Activated naive CD4-positive, alpha-beta T cell (primary cell): ENCODE measurements around the gene KIAA1143.
A peak's percentile ranks its signal among the peaks of the same experiment; 100 is the strongest.

Experiments
- DNase-seq, 4 experiments: peaks; one replicate each; lab custom pipeline; 2025; lab: John Stamatoyannopoulos, UW

Gene KIAA1143

GRCh38 chr3:44761424-44762169 is at the start of gene KIAA1143, which contains the start of gene KIF15:
KIAA1143 (minus strand) TSS chr3:44761619; CDS start chr3:44761602, 17 bp downstream.
KIF15 (plus strand) TSS chr3:44761794; CDS start chr3:44761866, 72 bp downstream.
- peak; percentile 93 to 98 (median 96) for DNase-seq

GRCh38 chr3:44805960-44806359 is 44.5 kb upstream of the KIAA1143 start:
- no peak for DNase-seq

- no peak for DNase-seq
Measured at GRCh38 chr3:44803298-44803697, 41.9 kb upstream of the KIAA1143 start.

- no peak for DNase-seq
Measured at GRCh38 chr3:44802011-44802410, 40.6 kb upstream of the KIAA1143 start.

GRCh38 chr3:44795197-44795596 is 33.8 kb upstream of the KIAA1143 start:
- no peak for DNase-seq

GRCh38 chr3:44782891-44783290 is 21.5 kb upstream of the KIAA1143 start:
- DNase-seq = no peak

GRCh38 chr3:44772099-44772442 is 10.7 kb upstream of the KIAA1143 start:
- DNase-seq = no peak

GRCh38 chr3:44771424-44772098 is 10.1 kb upstream of the KIAA1143 start:
- no peak for DNase-seq

GRCh38 chr3:44764248-44764647 is 2.8 kb upstream of the KIAA1143 start:
- no peak for DNase-seq

GRCh38 chr3:44762690-44763089 is 1.3 kb upstream of the KIAA1143 start:
- DNase-seq = no peak

GRCh38 chr3:44762170-44762677 is 805 bp upstream of the KIAA1143 start:
- DNase-seq = no peak

GRCh38 chr3:44761101-44761423 is 357 bp downstream of the KIAA1143 start:
- no peak for DNase-seq

GRCh38 chr3:44734646-44735168 is 26.7 kb downstream of the KIAA1143 start:
- DNase-seq = no peak

- peak; percentile 40 to 70 (median 54) for DNase-seq
Measured at GRCh38 chr3:44729384-44729910, 32.0 kb downstream of the KIAA1143 start, which contains the start of gene ZNF501. ZNF501 (plus strand) TSS chr3:44729635; CDS start chr3:44734422, 4,787 bp downstream.

GRCh38 chr3:44722103-44722401 is 39.4 kb downstream of the KIAA1143 start:
- no peak for DNase-seq

GRCh38 chr3:44721231-44722102 is 40.0 kb downstream of the KIAA1143 start:
- DNase-seq = no peak

- DNase-seq = peak; percentile 4 to 43 (median 12)
Measured at GRCh38 chr3:44712455-44713075, 48.9 kb downstream of the KIAA1143 start, which contains the start of gene ZNF502. ZNF502 (plus strand) TSS chr3:44712660; CDS start chr3:44720262, 7,602 bp downstream.
